GM06990 (cell line): ENCODE measurements around the gene CTXND2.
"Not testable (repeated sequence)": the region's sequence is repeated elsewhere in the genome, so short reads cannot be mapped to it uniquely, and the experiment has no call there.

ENCODE experiments used
- DNase-seq: peaks from one replicate; pipeline ENCODE4 v3.0.0-alpha.2; 2011; ENCODE audit not compliant: insufficient read length; ENCODE audit errors: extremely low read depth
- H3K27me3 ChIP-seq: replicated peaks from 2 replicates; pipeline ENCODE4 v1.6.0; 2011; ENCODE audit warnings: low read length; ENCODE audit not compliant: control insufficient read depth, insufficient read depth
- H3K36me3 ChIP-seq: 2 replicates; pipeline ENCODE4 v1.5.1; 2011; ENCODE audit warnings: low read length; ENCODE audit not compliant: control insufficient read depth, insufficient read depth
- H3K4me3 ChIP-seq: replicated peaks from 2 replicates; pipeline ENCODE4 v1.5.1; 2011; ENCODE audit warnings: low read depth, mild to moderate bottlenecking, control low read depth, low read length
- CTCF ChIP-seq: IDR thresholded peaks from 2 replicates; pipeline ENCODE4 v1.5.1; 2011; ENCODE audit warnings: low read length, control low read depth, mild to moderate bottlenecking, inconsistent platforms; ENCODE audit not compliant: insufficient read depth, poor library complexity, severe bottlenecking

The CTXND2 gene

GRCh38 chr1:150917387-150917786 lies 30.5 kb downstream of the CTXND2 start:
- Histone ChIP-seq H3K27me3 (no peaks in the 10 kb centered on the region), H3K36me3 (no peaks in the 10 kb centered on the region), H3K4me3 (no peak overlapping the region)
- DNase-seq: no peak
- TF ChIP-seq CTCF: no peak

GRCh38 chr1:150922519-150922975 lies 35.6 kb downstream of the CTXND2 start:
- peak; percentile 71 for DNase-seq
- no peaks in the 10 kb centered on the region for H3K27me3 ChIP-seq

GRCh38 chr1:150925080-150925479 lies 38.1 kb downstream of the CTXND2 start:
- Histone ChIP-seq H3K27me3 (no peaks in the 10 kb centered on the region), H3K4me3 (no peak overlapping the region), H3K36me3 (no peaks in the 10 kb centered on the region; the same call in 1 of the 2 replicates)
- TF ChIP-seq CTCF: no peak
- DNase-seq: peak; percentile 62

More at GRCh38 chr1:150922519-150922975, 35.6 kb downstream of the CTXND2 start:
- peak; percentile 80 for TF ChIP-seq CTCF
- no peaks in the 10 kb centered on the region for H3K36me3 ChIP-seq
- no peak overlapping the region for H3K4me3 ChIP-seq

- peaks cover 2% of the 10 kb centered on the region for H3K36me3 ChIP-seq
- peak; percentile 9 for TF ChIP-seq CTCF
- H3K27me3 ChIP-seq: no peaks in the 10 kb centered on the region
- peak; percentile 94 for DNase-seq
- H3K4me3 ChIP-seq: peak within 1 kb of the TSS; percentile 94
Measured at GRCh38 chr1:150926097-150926741, 39.3 kb downstream of the CTXND2 start, which contains the start of gene SETDB1. SETDB1 (plus strand) TSS chr1:150926363; CDS start chr1:150927715, 1,352 bp downstream.

GRCh38 chr1:150927624-150928023 lies 40.7 kb downstream of the CTXND2 start:
- Histone ChIP-seq H3K27me3 (no peaks in the 10 kb centered on the region), H3K36me3 (peaks cover 2% of the 10 kb centered on the region), H3K4me3 (no peak overlapping the region)
- no peak for TF ChIP-seq CTCF
- DNase-seq: no peak

GRCh38 chr1:150928286-150928685 lies 41.4 kb downstream of the CTXND2 start:
- peaks cover 2% of the 10 kb centered on the region for H3K36me3 ChIP-seq

GRCh38 chr1:150928775-150929174 lies 41.8 kb downstream of the CTXND2 start:
- H3K36me3 ChIP-seq, DNase-seq, H3K27me3 ChIP-seq, H3K4me3 ChIP-seq: not testable (repeated sequence)

More at GRCh38 chr1:150928286-150928685, 41.4 kb downstream of the CTXND2 start:
- Histone ChIP-seq H3K27me3 (no peaks in the 10 kb centered on the region), H3K4me3 (no peak overlapping the region)
- no peak for DNase-seq
- no peak for TF ChIP-seq CTCF
